NOMO-1 (cell line): ENCODE data around the gene THOP1.
A peak's percentile ranks its signal among the peaks of the same experiment; 100 is the strongest.
"Not testable (repeated sequence)": the region's sequence is repeated elsewhere in the genome, so short reads cannot be mapped to it uniquely, and the experiment has no call there.

Experiments
- DNase-seq, 2 experiments: peaks; one replicate each; lab custom pipeline; 2025; ENCODE audit not compliant: unreplicated experiment in 2 of 2; lab: John Stamatoyannopoulos, UW

THOP1 gene

DNA sequence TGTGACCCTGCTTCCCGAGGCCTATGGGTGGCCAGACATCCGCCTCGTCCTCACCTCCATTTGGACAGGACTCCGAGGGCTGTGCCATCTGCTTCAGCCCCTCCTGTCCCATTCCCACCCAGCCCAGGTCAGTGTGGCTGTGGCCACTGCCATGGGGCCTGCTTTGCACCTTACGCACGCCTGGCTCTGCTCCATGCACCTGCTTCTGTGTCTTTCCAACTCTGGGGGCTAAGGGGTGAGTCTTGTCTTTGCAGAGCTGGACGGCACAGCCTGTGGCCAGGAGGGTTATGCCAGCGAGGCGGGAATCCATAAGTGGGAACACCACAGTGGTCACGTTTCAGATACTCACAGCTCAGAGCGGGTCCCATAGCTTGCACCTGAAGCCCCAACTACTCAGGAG lies 29.1 kb downstream of the THOP1 start:
- no peak for DNase-seq

- no peak for DNase-seq
These were observed 29.9 kb downstream of the THOP1 start for GRCh38 chr19:2815191-2815614.

- DNase-seq: no peak
These were observed 30.6 kb downstream of the THOP1 start for GRCh38 chr19:2815923-2816322.

GRCh38 chr19:2816641-2817040 lies 31.3 kb downstream of the THOP1 start:
- DNase-seq: no peak

DNA sequence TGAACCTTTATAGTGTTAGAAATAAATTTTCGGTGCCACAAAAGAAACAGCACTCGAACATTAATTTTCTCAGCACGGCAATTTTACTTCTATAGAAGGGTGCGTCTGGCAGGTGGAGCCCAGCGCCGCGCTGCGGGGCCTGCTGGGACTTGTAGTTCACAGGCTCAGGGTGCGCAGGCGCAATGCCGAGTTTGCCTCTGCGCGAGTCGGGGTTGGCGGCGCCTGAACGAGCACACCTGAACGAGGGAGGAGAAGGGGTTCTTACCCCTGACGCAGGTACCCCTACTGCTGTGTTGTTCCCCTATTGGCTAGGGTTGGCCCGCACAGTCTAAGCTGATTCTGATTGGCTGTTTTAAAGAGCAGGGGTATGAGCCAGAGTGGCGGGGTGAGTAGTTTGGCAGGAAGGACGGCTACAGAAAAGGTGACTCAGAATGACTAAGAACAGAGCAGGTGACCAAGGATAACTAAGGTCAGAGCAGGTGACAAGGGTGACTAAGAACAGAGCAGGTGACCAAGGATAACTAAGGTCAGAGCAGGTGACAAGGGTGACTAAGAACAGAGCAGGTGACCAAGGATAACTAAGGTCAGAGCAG lies 32.0 kb downstream of the THOP1 start:
- not testable (repeated sequence) for DNase-seq

- peak; percentile 88 to 96 for DNase-seq
These were observed 34.3 kb downstream of the THOP1 start, which contains the start of gene ZNF554 for GRCh38 chr19:2819540-2820111. TSS of gene ZNF554 (plus strand) at chr19:2819868. CDS start at chr19:2820072, 204 bp downstream.

DNA sequence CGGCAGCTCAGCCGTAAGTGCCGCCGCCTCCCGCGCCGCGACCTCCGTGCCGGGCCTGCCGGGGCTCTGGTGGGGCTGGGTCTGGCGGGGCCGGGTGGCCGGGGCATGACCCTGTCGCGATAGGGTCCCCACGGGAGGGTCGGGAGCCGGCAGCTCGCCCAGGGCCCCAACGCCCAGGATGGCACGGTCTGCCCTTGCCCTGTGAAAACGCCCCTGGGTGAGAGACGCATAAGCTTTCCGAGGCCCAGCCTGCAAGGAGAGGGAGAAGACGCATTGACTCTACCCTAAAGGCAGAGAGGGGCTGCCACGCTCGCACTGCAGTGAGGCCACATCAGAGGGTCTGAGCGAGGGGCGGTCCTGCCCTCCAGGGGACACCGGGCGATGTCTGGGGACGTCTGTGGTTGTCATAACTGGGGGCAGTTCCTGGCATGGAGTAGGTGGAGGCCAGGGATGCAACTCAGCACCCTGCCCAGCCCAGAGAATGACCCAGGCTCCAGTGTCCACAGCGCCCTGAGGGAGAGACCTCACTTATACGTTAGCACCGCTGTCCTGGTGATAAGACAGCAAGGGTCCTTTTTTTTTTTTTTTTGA lies 34.9 kb downstream of the THOP1 start:
- peak in 1 of 2 experiments; percentile 6 for DNase-seq

- DNase-seq: no peak
These were observed 37.5 kb downstream of the THOP1 start for GRCh38 chr19:2822846-2823245.

DNA sequence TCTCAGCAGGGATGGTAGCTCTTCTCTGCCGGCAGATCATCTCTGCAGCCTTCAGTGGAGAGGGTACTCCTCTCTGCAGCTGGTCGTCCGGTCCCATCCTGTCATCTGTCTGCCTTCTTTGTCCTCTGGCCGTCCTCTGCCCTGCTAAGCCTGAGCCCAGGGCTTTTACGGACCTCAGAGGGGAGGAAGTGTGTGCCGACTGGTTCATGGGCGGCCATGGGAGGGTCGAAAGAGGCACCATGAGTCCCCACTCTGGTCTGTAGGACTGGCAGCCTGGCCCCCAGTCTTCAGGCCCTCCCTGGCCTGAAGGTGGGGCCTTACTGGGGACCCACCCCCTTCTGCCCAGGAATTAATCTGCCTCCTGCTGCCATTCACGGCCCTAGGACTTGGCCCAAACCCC lies 38.3 kb downstream of the THOP1 start:
- no peak for DNase-seq

DNA sequence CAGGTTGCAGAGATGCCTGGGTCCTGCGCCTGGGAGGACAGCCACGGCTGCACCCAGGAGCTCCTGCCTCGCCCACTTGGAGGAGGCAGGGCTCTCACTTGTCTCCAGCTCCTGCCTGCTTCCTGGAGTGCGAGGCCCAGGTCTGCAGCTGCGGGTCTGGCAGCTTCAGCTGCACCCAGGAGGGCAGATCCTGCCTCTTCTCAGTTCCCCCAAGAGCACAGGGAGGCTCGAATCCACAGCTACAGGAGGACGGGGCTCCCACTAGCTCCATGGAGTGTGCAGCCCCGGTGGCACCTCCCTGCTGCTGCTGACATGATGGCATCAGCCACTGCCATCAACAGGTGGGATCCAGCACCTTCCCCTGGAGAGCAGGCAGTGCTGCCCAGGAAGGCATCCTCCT lies 38.8 kb downstream of the THOP1 start:
- DNase-seq: no peak

- no peak for DNase-seq
These were observed 41.7 kb downstream of the THOP1 start for GRCh38 chr19:2827022-2827421.

DNA sequence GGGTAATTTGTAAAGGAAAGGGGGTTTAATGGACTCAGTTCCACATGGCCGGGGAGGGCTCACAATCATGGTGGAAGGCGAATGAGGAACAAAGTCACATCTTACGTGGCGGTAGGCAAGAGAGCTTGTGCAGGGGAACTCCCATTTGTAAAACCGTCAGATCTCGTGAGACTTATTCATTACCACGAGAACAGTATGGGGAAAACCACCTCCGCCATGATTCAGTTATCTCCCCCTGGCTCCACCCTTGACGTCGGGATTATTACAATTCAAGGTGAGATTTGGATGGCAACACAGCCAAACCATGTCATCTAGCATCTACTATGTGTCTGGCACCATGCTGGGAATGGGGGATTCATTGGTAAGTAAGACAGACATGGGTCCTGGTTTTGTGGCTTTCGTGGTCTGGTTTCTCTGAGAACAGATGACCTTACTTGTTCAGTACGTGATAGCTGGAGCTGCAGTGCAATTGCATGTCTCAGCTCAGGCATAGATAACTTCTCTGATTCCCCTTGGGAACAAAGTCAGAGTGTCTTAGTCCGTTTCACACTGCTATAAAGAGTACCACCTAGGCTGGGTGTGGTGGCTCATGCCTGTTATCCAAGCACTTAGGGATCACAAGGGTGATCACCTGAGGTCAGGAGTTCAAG lies 42.7 kb downstream of the THOP1 start:
- DNase-seq: no peak

- DNase-seq: no peak
These were observed 49.1 kb downstream of the THOP1 start for GRCh38 chr19:2834294-2834871.

- no peak for DNase-seq
These were observed 52.1 kb downstream of the THOP1 start for GRCh38 chr19:2837430-2837829.

DNA sequence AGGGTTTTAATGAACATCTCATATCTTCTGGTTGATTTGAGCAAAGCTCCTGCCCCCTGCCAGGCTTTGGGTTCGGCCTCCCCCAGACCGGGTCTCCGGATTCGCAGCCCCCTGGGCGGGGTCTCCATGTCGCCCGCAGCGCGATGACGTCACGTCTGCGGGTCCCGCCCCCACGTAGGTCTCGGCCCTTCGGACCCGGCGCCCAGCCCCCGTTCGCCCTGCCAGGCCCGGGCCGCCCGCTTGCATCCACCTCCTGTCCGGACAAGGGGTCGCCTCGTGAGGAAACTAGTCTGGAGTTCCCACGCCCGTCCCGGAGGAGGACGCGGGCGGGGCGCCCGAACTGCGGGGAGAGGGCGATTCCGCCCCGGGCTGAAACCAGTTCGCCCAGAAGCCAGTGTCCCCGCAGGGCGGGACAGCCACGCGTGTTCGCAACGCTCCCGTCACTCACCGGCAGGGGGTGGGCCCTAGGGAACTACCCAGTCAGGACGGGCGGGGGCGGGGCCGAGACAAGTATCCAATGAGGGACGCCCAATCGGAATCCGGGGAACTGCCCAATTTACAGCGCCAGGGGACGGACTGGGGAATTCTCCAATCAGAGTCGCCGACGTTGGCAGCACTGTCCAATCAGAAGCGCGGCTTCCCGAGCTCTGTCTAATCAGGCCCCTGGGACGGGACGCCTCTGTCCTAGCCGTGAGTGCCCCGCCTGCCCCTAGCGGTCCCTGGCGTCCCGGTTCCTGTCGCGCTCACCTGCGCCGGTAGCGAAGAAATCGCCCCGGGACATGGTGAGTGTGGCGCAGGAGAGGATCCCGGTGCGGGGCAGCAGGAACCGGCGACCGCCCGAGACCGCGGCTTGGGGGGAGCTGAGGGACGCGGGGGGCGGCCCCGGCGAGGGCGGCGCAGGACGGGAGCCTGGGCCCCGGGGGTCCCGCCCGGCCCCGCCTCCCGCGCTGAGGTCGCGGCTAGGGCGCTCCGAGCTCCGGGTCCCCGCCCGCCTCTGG lies 55.8 kb downstream of the THOP1 start, which contains the start of gene ZNF555:
Gene ZNF555 (plus strand): TSS at position 682 of the 998 bp plus-strand sequence. CDS start 98 bp downstream, at position 780.
- DNase-seq: peak; percentile 93 to 97

GRCh38 chr19:2841855-2842574 lies 56.7 kb downstream of the THOP1 start:
- DNase-seq: peak in 1 of 2 experiments; percentile 29

DNA sequence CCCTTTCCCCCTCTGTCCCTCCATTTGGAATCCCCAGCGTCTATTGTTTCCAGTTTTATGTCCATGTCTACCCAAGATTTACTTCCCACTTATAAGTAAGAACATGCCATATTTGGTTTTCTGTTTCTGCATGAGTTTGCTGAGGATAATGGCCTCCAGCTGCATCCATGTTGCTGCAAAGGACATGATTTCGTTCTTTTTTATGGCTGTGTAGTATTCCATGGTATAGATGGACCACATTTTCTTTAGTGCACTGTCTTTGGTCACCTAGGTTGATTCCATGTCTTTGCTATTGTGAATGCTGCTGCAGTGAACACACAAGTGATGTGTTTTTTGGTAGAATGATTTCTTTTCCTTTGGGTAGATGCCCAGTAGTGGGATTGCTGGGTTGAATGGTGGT lies 59.8 kb downstream of the THOP1 start:
- DNase-seq: no peak

GRCh38 chr19:2846180-2846894 lies 61.0 kb downstream of the THOP1 start:
- no peak for DNase-seq

DNA sequence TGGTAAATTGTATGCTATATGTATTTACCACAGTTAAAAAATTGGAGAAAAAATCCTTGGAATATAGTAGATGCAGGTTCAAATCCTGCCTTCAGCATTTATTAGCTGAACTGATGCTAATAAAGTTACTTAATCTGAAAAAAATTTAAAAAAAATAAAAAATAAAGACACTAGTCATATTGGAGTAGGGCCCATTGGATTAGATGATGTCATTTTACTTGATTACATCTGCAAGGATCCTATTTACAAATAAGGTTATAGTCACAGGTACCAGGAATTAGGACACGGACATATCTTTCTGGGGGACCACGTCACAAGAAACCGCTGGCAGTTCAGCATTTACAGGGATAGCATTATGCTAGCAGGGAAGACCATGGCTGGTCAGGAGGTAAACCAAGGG lies 62.2 kb downstream of the THOP1 start:
- no peak for DNase-seq
